GM12878 (cell line): ENCODE measurements around the gene SPATA16.

Source experiments
- BACH1 ChIP-seq: fragments of 450-650 bp; IDR thresholded peaks from 2 replicates; pipeline ENCODE4 v1.6.1; 2017; ENCODE audit warnings: mild to moderate bottlenecking, borderline replicate concordance
- BHLHE40 ChIP-seq, 2 experiments: fragments of 450-650 bp in 1 of 2; IDR thresholded peaks; 2 replicates each; pipeline ENCODE4 v1.6.1; 2011 to 2017; ENCODE audit warnings: low read depth in 2 of 2, borderline replicate concordance in 1 of 2, improper control_type of control experiment in 1 of 2, low read length in 1 of 2, mild to moderate bottlenecking in 1 of 2
- TF ChIP-seq, protein P1 (sequence below), 3 experiments: IDR thresholded peaks in 2 of 3; conservative IDR thresholded peaks in 1 of 3; 2 replicates each; pipeline ENCODE4 v1.5.1; 2011; ENCODE audit warnings: low read depth in 3 of 3, low read length in 3 of 3, mild to moderate bottlenecking in 3 of 3, control low read depth in 2 of 3, moderate library complexity in 2 of 3, inconsistent platforms in 1 of 3, mixed read lengths in 1 of 3; ENCODE audit not compliant: control insufficient read depth in 2 of 3, insufficient read depth in 1 of 3; ENCODE audit errors: extremely low read depth in 1 of 3

DNA sequence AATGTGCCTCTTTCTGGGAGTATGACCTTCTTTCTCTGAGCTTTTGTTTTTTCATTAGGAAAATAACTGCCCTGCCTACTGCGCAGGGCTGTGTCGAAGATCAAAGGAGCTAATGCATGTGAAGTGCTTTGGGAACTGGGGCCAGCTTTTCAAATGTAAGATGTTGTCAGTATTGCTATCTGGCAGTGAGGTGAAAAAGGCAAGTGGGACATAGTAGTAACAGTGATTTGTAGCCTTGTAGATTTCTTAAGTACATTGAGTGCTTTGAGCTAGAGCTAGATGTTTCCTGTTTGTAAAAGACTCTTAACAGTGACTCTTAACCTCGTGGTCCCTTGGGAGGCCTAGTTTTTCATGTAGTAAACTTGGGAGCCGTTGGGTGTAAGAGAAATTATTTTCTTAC is 264.0 kb downstream of the SPATA16 start:
- TF ChIP-seq, protein P1, sequence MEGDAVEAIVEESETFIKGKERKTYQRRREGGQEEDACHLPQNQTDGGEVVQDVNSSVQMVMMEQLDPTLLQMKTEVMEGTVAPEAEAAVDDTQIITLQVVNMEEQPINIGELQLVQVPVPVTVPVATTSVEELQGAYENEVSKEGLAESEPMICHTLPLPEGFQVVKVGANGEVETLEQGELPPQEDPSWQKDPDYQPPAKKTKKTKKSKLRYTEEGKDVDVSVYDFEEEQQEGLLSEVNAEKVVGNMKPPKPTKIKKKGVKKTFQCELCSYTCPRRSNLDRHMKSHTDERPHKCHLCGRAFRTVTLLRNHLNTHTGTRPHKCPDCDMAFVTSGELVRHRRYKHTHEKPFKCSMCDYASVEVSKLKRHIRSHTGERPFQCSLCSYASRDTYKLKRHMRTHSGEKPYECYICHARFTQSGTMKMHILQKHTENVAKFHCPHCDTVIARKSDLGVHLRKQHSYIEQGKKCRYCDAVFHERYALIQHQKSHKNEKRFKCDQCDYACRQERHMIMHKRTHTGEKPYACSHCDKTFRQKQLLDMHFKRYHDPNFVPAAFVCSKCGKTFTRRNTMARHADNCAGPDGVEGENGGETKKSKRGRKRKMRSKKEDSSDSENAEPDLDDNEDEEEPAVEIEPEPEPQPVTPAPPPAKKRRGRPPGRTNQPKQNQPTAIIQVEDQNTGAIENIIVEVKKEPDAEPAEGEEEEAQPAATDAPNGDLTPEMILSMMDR (IDR thresholded peaks at IDR 0.05 in 2 of 3, conservative IDR thresholded peaks at IDR 0.05 in 1 of 3; ENCODE audit: control insufficient read depth in 2 of 3, extremely low read depth in 1 of 3, insufficient read depth in 1 of 3, low read depth in 3 of 3, low read length in 3 of 3) = no peak
- TF ChIP-seq BHLHE40 (IDR thresholded peaks at IDR 0.05; ENCODE audit: borderline replicate concordance in 1 of 2, low read depth in 2 of 2, low read length in 1 of 2) (no peak), BACH1 (no peak)
